ENCODE results near the gene EIF2A.

DNA sequence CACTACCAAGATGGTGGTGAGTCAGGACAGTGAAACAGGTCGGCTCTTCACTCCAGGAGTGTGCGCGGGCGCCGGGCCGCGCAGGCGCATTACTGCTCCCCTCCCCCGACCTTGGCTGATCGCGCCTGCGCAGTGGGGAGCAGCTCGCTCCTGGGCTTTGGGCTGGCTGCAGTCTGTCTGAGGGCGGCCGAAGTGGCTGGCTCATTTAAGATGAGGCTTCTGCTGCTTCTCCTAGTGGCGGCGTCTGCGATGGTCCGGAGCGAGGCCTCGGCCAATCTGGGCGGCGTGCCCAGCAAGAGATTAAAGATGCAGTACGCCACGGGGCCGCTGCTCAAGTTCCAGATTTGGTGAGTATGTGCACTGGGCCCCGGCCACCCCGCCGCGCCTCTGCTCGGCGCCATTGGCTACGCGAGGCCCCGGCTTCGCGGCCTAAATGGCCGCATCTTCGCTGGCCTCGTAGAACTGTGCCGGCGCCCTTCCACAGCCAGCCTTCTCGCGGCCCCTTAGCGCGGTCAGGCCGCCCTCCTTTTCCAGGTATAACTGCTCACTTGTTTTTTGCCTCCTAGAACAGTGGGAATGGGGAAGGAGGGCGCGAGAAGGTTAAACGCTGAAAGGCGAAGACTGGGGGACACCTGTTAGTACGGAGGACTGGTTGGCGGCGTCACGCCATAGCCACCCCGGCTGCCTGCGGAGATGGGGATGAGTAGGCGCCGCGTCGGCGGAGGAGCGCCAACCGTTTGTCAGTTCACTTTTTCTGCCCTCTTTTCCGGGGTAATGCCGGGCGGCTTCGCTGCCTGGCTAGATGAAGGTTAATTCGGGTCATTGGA is 56.8 kb downstream of the EIF2A start, which contains the start of gene SELENOT:
- TF ChIP-seq POLR2A (IDR thresholded peaks at IDR 0.05; ENCODE audit: low read length) (peak; percentile 99), GATA1 (IDR thresholded peaks at IDR 0.05; ENCODE audit: low read depth, low read length) (no peak)
